Measurements from ENCODE around the gene APEX1.

GRCh38 chr14:20438664-20439063 is 16.4 kb upstream of the APEX1 start:
- no peak for TF ChIP-seq GATA2 (IDR thresholded peaks at IDR 0.05; ENCODE audit: low read depth, low read length)
- TF ChIP-seq GATA3 (IDR thresholded peaks at IDR 0.05; ENCODE audit: low read depth, low read length): no peak

Data from SH-SY5Y (cell line).